Limb (tissue), 2 donors: ENCODE measurements around the gene PFKFB3.
A peak's percentile ranks its signal among the peaks of the same experiment; 100 is the strongest.
"Not testable (repeated sequence)": the region's sequence is repeated elsewhere in the genome, so short reads cannot be mapped to it uniquely, and the experiment has no call there.

Source experiments
- DNase-seq, 2 donors: peaks; one replicate each; pipeline ENCODE4 v3.0.0-alpha.2; 2016; ENCODE audit errors: extremely low spot score in 2 of 2

The PFKFB3 gene

DNA sequence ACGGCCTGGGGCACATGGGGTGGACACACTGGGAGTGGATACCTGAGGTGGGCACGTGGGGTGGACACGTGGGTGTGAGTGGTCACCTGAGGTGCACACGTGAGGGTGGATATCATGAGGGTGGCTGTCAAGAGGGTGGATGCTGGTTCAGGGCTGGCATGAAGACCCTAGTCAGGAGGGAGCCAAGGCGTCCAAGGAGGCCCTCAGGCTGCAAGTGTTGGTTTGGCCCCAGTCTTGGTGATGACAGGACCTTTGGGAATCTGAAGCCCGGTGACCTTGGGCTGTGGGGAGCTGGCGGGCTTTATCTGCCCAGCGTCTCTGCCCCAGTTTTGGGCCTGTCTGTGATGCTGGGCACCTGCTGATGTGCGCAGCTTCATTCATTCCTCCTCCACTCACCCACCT lies 24.9 kb upstream of the PFKFB3 start:
- no peak for DNase-seq

DNA sequence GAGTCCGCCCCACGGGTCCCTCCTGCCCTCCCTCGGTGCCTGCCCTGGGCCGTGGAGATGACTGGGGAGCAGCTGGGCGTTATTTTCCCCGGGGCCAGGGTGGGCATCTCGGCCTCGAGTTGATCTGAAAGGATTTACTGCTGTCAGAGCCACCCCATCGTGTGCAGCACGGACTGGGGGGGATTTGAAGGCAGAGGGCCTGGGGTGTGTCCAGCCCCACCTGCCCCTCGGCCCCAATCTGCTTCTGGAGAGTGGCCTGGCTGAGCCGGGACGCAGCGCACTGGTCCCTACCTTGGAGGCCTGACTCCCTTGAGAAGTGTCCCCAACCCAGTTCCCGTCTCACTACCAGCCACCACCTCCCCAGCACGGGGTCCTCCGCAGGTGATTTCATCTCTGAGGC lies 24.2 kb upstream of the PFKFB3 start:
- no peak for DNase-seq

DNA sequence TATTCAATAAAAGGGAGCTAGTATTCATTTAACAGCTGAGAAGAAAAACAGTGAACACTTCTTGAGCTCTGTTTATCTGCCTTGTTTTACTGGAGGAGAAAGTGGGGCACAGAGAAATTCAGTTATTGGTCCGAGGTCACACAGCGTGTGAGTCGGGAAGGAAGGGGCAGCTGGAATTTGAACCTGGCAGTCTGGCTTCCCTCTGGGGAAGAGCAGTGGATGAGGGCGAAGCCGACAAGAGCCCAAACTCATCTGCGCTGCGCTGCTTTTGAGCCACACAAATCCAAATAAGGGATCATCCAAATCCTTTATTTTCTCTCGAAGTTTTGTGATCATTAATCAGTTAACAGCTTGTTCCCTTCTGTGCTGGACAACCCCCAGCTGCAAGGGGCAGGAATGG lies 23.7 kb upstream of the PFKFB3 start:
- no peak for DNase-seq

DNA sequence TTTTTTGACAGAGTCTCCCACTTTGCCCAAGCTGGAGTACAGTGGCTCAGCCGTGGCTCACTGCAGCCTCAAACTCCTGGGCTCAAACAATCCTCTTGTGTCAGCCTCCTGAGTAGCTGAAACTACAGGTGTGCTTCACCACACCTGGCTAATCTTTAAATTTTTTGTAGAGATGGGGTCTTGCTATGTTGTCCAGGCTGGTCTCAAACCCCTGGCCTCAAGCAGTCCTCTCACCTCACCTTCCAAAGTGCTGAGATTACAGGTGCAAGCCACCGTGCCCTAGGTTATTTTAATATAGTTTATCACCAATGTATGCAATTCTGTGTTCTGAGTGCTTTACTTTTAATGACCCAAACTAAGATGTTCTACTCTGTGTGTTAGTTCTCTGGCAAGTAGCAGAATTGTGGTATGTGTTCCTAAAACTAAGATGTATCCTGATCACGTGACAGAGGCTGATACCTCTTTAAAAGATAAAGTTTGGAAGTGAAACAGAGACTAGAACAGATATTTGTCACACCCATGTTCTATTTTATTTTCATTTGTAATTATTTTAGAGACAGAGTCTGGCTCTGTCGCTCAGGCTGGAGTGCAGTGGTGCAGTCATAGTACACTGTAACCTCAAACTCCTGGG lies 22.1 kb upstream of the PFKFB3 start:
- no peak for DNase-seq

DNA sequence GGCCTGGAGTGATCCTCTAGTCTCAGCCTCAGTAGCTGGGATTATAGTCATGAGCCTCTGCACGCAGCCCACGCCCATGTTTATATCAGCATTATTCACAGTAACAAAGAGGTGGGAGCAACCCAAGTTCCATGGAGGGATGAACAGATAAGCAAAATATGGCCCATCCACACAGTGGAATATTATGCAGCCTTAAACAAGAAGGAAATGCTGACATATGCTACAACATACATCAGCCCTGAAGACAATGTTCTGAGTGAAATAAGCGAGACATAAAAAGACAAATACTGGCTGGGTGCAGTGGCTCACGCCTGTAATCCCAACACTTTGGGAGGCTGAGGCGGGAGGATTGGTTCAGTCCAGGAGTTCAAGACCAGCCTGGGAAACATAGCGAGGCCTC lies 21.5 kb upstream of the PFKFB3 start:
- no peak for DNase-seq

DNA sequence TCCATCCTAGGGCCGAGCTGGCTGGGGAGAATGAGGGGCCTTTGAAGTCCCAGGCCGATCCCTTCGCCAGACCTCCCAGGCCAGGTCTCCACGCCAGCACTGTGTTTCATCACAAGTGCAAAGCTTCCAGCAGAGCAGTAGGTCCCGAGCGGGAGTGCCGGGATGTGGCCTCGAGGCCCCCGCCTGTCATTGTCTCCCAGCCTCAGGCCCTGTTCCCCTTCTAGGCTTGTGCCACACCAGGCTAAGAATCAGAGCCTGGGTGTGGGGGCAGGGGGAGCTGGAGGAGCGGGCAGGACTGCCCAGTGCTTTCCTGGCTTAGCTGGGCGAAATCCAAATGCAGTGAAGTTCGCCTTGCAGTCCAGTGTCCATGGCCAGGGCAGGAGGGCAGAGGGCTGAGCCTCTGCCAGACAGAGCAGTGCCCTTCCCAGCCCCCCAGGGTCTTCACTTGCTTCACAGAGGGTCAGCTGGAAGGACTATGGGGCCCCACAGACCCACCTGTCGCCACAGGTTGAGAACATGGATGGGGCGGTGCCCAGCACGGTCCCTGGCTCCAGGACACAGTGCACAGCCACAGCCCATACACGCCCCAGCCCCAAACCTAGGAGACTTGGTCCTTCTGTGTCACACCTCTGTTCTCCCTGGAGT lies 20.2 kb upstream of the PFKFB3 start:
- DNase-seq = no peak

DNA sequence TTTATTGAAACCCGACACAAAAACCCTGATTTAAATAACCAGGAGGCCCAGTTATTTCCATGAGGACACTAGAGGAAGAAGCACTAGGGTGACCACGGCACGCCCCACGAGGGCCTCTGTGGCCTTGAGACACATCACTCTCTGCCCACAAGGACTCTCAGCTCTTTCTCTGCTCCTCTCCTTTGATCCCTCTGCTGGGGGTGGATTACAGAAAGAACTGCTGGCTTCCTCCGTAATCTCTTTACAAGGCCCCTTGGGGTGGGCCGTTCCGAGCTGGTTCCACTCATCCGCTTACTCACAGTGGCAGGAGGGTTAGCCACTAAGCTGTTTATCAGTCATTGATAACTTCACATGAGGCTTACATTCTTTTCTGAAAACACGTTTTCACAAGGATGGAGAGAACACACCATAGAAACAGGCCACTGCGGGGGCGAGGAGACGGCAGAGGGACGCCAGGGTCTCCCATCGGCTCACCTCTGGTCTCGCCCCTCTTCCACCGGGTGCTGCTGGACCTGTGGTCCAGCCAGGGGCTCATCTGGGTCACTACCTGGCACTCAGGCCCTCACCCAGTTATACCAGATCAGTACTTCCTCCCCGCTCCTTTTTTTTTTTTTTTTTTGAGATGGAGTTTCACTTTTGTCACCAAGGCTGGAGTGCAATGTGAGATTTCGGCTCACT lies 17.6 kb upstream of the PFKFB3 start:
- DNase-seq = no peak

DNA sequence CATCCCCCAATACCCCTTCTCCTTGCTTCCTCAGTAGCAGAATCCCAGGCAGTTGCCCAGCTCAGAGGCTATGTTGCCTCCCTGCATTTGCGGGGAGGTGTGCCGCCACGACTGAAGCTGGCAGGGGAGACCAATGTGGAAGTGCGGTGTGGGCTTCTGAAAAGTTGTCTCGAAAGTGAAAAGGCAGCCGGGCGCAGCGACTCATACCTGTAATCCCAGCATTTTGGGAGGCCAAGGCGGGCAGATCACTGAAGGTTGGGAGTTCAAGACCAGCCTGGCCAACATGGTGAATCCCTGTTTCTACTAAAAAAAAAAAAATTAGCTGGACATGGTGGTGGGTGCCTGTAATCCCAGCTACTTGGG lies 15.9 kb upstream of the PFKFB3 start:
- no peak for DNase-seq

DNA sequence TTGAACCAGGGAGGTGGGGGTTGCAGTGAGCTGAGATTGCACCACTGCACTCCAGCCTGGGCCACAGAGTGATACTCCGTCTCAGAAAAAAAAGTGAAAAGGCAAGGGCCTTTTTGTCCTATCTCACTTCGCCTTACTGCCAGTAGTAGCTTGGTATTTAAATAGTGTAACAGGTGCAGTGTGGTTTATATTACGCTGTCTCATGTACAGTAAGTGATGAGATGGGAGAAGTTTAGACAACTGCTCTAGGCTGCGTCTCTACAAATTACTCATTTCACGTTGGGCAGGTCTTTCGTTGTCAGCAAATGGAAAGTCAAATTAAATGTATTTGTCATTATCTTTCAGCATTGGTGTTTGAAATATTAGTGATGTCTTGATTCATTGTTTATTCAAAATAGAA lies 15.5 kb upstream of the PFKFB3 start:
- DNase-seq = no peak

DNA sequence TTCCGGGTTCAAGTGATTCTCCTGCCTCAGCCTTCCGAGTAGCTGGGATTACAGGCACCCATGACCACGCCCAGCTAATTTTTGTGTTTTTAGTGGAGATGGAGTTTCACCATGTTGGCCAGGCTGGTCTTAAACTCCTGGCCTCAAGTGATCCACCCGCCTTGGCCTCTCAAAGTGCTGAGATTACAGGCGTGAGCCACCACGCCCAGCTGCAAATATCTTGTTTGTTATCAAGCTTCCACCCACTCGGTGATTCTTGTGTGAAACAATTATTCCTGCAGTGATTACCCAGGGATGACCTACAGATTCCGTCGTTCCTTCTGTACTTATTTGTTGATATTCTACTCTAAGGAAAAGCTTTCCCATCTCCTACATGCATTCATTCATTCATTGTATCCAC lies 12.7 kb upstream of the PFKFB3 start:
- not testable (repeated sequence) for DNase-seq

DNA sequence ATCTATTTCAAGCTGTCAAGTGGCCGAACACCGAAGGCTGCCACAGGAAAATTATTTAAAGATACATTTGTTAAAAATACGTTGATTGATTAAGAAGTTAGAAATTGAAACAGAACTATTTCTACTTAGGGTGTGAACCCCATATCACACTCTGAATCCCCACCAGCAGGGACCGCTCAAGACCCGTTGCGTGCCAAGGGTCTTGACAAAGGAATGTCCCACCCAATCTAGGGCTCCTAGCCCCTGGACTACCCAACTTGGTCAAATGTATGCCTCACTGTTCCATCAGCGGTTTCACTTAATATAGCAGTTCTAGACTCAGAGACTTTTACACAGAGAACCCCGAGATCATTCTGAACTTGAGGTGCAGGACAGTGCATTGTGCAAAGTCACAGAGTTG lies 11.6 kb upstream of the PFKFB3 start:
- no peak for DNase-seq

DNA sequence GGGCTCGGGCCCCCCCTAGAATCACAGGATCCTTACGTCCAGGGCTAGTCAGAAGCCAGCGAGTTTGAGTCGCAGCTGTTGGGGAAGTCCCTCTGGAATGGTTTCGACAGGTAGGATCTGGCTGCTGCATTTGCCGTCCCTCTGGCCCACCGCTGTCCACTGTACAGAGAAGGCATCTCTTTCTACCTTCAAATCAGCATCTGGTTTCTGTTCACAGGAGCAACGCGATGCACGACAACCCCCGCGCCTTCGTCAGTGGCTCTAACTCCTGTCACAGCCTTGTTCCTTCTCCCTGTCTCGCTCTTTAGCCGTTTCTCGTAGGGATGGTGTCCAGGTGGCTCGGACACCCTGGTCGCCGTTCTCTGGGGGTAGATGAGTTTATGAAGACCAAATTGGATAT lies 11.2 kb upstream of the PFKFB3 start:
- no peak for DNase-seq

DNA sequence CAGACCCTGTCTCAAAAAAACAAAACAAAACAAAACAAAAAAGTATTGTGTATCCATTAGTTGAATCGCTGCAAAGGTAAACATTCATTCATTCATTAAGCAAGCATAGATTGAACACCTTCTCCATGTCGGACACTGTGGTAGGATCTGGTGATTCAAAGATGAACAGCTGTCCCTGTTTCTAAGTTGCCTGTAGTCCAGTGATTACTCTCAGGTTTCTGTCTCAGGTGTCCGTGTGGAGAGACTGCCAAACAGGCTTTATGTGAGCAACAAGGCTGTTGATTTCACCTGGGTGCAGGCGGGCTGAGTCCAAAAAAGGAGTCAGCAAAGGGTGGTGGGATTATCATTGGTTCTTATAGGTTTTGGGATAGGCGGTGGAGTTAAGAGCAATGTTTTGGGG lies 9.4 kb upstream of the PFKFB3 start:
- DNase-seq = not testable (repeated sequence)

DNA sequence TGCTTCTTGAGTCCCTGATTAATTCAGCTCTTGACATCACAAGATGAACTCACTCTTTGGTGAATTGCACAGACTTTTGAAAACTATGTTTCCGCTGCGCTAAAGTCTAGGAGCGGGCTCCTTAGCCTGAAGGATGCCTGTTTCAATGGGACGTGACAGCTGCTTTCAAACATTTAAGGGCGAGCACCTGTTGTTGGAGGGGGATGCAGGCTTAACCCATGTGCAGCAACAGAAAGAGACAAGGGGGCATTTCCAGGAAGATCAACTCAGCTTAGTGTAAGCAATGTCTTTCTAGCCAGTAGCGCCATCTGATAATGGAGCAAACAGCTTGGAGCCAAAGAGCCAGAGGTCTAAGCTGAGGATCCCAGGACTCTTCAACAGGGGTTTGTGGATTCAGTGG lies 8.4 kb upstream of the PFKFB3 start:
- DNase-seq = peak in 1 of 2 donors; percentile 48

DNA sequence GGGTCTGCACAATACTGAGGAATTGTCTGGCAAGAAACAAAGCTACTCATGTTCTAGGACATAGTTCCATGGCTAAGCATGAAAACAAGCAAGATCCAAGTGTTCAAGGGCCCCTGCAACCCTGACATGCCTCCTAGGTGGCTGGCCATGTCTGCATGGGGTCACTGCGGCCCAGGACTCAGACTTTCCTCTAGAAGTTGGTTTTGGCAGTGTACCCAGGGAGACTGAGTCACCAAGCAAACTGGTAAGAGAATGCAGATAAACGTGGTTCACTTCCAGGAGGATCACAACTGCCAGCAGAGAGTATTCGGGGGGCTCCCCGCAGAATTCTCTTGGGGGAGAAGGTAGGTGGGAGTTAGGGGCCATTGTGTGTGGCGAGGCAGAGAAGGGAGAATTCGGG lies 7.4 kb upstream of the PFKFB3 start:
- no peak for DNase-seq

DNA sequence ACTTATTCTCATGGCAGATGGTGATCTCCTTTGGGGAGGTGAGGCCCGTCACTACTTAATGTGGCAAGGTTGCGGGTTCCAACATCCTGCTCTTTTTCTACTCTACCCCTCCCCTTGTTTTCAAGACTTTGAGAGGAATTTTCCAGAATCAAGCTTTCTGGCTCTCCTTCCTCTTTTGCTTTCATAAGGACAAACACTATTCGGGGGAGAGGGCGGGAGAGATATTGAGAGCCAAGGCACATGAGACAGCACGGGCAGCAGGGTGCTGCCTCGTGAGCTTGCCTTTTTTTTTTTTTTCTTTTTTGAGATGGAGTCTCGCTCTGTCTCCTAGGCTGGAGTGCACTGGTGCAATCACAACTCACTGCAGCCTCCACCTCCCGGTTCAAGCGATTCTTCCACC lies 6.9 kb upstream of the PFKFB3 start:
- DNase-seq = no peak

DNA sequence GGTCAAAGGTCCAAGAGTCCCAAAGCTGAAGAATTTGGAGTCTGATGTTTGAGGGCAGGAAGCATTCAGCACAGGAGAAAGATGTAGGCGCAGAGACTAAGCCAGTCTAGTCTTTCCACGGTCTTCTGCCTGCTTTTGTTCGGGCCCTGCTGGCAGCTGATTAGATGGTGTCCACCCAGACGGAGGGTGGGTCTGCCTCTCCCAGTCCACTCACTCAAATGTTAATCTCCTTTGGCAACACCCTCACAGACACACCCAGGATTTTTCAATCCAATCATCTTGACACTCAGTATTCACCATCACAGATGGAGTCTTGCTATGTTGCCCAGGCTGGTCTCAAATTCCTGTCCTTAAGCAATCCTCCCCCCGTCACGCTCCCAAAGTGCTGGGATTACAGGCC lies 6.2 kb upstream of the PFKFB3 start:
- DNase-seq = not testable (repeated sequence)

DNA sequence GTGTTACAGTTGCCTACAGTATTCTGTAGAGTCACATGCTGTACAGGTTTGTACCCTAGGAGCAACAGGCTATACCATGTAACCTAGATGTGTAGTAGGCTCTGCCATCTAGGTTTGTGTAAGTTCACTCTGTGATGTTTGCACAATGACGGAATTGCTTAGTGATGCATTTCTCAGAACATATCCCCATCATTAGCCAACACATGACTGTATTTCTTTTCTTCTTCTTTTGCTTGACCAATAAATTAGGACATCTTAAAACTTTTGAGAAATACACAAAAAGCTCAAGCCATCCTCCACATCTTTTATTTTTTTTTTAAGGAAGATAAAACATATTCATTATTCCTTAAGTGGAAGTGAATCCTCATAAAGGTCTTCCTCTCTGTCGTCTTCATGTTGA lies 5.4 kb upstream of the PFKFB3 start:
- no peak for DNase-seq

DNA sequence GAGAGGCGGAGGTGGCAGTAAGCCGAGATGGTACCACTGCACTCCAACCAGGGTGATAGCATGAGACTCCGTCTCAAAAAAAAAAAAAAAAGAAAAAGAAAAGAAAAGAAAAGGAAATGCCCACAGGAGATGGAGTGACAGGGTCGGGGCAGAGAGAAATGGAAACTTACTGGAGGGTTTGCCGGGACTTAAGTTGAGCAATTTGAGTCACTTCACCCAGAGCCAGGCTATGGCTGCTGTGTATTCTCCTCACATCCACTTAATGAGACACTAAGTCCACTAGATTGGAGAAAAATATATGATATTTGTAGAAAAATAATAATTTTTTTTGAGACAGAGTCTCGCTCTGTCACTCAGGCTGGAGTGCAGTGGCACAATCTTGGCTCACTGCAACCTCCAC lies 4.6 kb upstream of the PFKFB3 start:
- DNase-seq = no peak

DNA sequence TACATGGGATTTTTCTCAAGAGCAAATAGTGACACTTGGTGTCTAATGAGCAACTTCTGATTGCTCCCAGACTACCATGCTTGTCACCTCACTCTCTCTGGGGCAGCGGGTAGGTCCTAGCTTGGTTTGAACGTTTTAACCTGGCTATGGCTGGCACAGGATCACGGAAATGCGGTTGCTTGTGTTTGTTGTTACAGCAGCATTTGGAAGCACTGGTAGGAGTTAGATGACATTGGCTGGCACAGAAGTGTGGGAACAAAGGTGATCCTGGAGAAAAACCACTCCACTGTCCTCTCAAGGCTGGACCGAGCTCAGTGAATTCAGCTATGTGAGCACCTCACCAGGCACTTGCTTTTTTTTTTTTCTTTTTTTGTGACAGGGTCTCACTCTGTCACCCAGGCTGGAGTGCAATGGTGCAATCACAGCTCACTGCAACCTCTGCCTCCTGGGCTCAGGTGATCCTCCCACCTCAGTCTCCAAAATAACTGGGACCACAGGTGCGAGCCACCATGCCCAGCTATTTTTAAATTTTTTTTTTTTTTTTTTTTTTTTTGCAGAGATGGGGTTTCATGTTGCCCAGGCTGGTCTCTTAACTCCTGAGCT lies 3.5 kb upstream of the PFKFB3 start:
- no peak for DNase-seq

DNA sequence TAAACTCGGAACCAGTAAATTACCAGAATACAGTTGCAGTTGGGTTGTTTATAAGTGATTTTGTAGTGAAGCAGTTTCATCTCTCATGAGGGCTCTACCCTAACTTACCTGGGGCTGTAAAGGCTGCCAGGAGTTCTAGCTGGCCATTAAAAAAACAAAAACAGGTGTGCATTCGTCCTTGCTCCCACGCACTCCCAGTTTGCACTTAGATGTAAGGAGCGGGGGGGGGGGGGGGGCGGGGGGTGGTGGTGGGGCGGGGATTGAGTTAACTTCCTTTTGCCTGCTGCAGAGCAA lies 2.3 kb upstream of the PFKFB3 start:
- DNase-seq = no peak

DNA sequence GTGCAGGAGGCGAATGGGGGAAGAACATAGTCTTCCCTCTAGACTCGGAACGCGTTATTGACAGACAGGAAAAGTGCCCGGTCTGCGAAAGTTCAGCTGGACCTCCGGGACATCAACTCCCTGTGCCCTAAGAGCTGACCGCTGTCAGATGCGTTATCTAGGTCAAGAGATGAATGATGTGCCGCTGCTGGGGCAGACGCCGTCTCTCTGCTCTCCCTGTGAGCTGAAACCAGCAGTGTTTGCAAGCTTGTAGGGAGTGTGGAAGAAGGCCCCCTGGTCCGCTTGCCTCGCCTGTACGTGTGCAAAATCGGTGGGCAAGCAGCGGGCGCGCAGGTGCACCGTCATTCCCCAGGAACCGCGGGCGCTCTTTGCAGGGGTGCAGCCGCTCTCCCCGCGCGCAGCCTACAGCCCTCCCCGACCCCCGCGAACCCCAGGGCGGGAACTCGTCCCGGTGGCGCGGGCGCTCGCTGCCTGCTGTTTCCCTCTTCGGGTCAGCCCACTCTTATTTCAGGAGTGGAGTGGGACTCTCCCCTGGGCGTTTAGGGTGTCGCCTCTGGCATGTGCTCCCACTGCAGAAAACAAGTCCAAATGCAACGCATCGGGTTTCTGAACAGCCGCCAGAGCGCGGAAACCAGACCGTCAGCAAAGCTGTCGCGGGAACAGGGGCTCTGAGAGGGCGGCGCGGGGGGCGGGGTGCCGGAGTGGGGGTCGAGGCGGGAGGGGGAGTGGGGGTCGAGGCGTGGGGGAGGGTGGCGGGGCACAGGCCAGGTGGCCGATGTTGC lies 1.8 kb upstream of the PFKFB3 start:
- DNase-seq = peak in 1 of 2 donors; percentile 83
